Activated CD4-positive, CD25-positive, alpha-beta regulatory T cell treated with anti-CD3 and anti-CD28 coated beads, Interleukin-2, amount 50 U/mL, for 72 hours (primary cell): ENCODE data around the gene MEAK7.

Experiments
- DNase-seq: peaks from one replicate; pipeline ENCODE4 v3.0.0; 2021

MEAK7 gene

DNA sequence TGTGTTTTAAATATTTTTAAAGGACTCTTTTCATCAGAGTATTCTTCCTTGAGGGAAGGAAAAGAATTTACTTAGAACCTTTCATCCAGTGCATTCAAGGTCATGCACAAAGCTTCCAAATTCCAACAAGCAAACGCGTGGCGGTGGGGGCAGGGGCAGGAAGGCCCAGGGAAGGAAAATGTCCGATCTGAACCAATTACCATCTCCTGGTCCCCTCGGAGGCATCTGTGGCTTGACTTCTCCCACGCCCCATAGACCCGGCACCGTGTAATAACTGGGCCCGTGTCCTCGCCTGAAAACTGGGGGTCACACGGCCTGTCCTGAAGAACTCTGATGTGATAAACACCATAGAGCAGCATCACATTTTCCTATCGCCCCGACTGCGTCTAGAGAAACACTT, 18.3 kb downstream of the MEAK7 start:
- DNase-seq = no peak

- no peak for DNase-seq
These were observed 19.0 kb downstream of the MEAK7 start for GRCh38 chr16:84485255-84486010.

GRCh38 chr16:84484579-84485254, 19.7 kb downstream of the MEAK7 start:
- DNase-seq = no peak

GRCh38 chr16:84483882-84484565, 20.4 kb downstream of the MEAK7 start:
- no peak for DNase-seq

DNA sequence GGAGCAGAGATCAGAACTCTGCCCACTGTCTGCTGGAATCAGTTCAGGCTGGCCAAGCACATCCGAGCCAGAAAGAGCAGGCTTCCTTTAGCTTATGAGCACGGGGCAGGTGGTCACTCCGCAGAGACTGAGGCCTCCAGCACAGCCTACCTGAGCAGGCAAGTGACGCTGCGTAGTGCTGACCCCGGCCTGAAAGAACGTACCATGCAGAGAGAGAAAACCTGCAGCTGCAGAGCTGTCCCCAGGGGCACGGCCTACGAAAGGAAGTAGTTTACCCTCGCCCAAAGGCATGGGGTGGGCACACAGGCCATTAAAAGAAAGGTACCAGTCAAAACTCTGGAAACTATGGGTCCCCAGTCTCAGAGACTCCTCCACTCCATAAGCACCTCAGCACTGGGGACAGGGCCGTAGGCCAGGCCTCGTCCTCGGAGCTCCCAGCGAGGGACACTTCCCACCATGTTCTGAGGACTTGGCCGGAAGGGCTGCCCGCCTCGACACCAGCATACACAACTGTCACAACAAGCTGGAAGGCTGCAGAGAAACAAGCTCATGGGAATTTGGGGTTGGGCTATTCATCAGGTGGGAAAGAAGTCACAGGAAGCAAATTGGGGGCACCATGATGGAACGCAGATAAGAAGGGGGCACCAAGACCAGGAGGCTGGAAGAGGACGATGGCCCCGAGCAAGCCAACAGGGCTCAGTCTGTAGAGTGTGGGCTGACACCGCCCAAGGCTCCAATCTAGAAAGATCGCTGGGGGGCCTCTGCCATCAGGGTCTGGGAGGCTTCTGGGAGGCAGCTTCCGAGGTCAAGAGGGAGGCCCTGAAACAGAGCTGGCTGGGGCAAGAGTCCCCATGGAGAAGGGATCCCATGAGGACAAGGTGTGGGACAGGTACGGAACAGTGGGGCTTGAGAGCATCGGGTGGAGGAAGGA, 21.2 kb downstream of the MEAK7 start:
- DNase-seq = no peak

- no peak for DNase-seq
These were observed 22.2 kb downstream of the MEAK7 start for GRCh38 chr16:84482001-84482891.

DNA sequence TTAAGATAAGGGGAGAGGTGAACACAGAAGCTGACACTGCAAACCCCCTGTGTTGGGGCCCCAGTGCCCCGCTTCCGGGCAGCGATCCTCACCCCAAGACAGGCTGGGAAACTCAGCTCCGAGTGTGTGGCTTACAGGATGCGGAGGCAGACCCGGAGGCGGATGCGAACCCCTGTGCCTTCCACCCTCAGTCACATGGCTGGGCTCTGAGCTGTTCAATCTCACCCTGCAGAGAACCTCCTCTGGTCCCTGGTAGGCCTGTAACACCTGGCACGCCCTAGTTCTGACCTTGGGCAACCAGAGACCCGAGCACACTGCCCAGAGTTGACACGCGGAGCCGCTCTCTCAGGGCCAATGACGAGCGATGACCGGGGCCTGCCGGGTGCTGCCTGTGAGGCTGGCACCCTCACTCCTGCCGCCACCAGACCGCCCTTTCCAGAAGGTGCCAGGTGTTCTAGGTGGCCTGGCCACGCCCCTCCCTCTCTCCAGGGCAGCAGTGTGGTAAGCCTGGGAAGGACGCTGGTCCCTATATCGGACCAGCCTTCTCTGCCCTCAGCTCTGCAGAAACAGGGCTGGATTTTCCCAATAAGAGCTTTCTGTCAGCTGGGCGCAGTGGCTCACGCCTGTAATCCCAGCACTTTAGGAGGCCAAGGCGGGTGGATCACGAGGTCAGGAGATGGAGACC, 23.3 kb downstream of the MEAK7 start:
- no peak for DNase-seq

- no peak for DNase-seq
These were observed 24.6 kb downstream of the MEAK7 start for GRCh38 chr16:84479716-84480450.

- DNase-seq = no peak
These were observed 26.1 kb downstream of the MEAK7 start for GRCh38 chr16:84478172-84478947.

DNA sequence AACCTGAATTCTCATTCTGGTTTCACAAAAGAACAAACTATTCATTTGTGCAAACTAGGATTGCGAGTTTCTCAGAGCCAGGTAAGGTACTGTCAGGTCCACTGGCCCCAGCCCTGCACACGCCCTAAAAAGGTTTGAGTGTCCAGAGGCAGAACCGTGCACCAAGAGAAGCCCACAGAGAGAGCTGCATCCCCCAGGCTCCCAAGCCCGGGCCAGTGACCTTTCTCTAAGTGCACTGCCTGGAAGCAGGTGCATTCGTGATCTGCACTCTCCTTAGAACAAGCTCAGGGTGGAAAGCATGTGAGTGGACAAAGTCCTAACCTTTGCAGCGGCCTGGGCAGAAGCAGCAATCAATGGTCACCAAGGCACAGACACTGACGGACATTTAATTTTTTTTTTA, 26.8 kb downstream of the MEAK7 start:
- no peak for DNase-seq

GRCh38 chr16:84476401-84476800, 28.1 kb downstream of the MEAK7 start:
- no peak for DNase-seq

DNA sequence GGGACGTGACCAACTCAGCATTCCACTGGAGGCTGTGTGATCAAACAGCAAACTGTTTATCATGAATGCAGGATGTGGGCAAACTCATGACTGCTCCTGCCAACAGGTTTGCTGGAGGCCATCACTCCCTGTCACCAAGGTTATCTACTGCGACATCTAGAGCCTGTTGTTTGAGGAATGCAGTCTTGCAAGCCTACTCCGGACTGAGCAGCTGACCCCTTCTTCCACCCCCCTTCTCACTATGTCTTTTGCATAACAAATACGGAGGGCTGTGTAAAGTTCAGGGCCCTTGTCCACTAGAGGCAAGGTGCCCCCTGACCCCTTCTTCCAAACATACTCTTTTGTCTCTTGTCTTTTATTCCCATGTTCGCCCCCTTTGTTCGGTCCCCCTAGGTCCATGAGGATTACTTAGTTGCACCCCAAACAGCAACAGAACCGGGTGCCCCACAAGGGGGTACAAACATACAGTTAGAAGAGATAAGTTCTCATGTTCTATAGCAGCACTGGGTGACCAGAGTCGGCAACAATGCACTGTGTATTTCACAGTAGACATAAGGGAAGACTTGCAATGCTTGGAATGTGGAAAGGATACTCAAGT, 28.7 kb downstream of the MEAK7 start:
- DNase-seq = no peak

GRCh38 chr16:84471966-84472365, 32.5 kb downstream of the MEAK7 start:
- no peak for DNase-seq

DNA sequence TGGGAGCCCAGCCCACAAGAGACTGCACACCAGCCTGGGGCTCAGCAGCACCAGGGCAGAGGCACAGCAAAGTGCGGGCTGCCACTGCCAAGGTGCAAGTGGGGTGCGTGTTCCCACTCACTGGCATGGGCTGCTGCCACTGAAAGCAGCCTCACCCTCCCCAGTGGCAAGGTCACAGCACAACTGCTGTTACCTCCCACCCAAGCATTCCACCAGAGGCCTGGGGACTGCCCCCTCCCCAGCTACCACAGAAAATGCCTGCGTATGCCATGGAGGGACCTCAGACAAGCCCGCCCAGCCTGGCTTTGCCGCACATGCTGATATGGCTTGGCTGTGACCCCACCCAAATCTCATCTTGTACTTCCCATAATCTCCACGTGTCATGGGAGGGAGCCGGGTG, 33.1 kb downstream of the MEAK7 start:
- DNase-seq = no peak

DNA sequence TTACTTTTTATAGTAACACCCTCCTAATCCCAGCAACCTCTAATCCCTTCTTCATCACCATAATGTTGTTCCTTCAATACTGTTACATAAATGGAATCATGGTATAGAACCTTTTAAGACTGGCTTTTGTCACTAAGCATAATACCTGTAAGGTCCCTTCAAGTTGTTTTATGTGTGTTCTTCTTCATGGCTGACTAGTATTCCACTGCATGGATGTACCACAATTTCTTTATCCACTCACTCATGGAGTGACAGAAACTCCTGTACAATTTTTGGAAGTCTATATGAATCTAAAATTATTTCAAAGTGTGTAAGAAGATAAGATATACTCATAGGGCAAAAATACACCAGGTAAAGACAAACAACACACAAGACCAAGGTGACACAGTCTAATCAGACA, 36.8 kb downstream of the MEAK7 start:
- DNase-seq = no peak

DNA sequence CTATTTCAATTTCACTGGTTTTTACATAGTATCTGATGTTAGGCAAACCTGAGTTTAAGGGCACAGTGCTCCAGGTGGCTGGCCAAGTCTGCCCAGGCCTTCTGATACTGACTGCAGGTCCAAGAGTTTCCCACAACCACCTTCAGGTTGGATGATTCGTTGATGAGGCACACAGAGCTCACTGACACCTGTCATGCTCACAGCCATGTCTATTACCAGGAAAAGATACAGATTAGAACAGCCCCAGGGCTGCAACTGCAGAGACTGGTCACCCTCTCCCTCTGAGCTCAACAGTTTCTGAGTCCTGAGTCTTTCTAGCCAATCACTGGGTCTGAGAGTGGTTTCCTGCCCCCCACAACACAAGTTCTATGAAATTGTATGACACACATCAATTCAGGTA, 37.2 kb downstream of the MEAK7 start:
- no peak for DNase-seq

DNA sequence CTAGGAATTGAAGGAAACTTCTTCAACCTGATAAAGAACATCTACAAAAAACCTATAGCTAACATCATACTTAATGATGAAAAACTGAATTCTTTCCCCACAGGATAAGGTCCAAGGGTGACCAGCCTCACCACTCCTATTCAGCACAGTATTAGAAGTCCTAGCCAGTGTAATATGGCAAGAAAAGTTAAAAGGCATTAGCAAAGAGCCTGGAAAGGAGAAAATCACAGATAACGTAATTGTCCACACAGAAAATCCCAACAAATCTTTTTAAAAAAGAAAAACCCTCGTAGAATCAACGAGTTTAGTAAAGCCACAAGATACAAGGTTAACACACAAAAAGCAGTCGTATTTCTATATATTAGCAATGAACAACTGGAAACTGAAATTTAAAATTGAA, 37.8 kb downstream of the MEAK7 start:
- no peak for DNase-seq

- peak; percentile 4 for DNase-seq
These were observed 39.3 kb downstream of the MEAK7 start for GRCh38 chr16:84465154-84465553.

DNA sequence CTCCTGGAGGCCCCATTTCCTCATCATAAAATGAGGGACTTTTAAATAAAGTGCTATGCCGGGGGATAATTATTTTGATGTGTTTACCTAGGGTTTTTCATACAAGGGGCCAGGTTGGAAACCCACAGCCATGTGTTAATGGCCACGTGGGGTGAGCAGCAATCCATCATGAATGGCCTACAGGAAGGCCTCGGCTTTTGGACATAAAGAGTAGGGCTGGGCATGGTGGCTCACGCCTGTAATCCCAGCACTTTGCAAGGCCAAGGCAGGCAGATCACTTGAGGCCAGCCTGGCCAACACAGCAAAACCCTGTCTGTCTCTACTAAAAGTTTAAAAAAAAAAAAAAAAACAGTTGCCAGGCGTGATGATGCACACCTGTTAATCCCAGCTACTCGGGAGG, 40.3 kb downstream of the MEAK7 start:
- DNase-seq = peak; percentile 5
